Upper lobe of left lung (tissue), 6 donors: ENCODE results near the gene CDC14A. TPM values are rescaled to one million over a fixed set of nuclear protein-coding genes. Genes with fewer than 3 reads are reported as not detected.
A peak's percentile ranks its signal among the peaks of the same experiment; 100 is the strongest.

Experiments
- ATAC-seq, 2 donors: fragments of 200-7000 bp; cut with Tn5 transposase; one replicate each; pipeline ENCODE4 v1.9.1; 2022; ENCODE audit warnings: mild to moderate bottlenecking in 2 of 2, moderate library complexity in 2 of 2; ENCODE audit not compliant: low FRiP score in 2 of 2
- DNase-seq, 2 donors: peaks; one replicate each; pipeline ENCODE4 v3.0.0-alpha.2; 2019 to 2020
- H3K27ac ChIP-seq, 4 donors: fragments of 200-600 bp; sonication (generic); one replicate each; pipeline ENCODE4 v1.5.1; 2016 to 2019
- H3K27me3 ChIP-seq, 4 donors: fragments of 200-600 bp; sonication (generic); one replicate each; pipeline ENCODE4 v1.5.1; 2017 to 2019
- H3K36me3 ChIP-seq, 4 donors: fragments of 200-600 bp; sonication (generic); one replicate each; pipeline ENCODE4 v1.5.1; 2016 to 2019
- H3K4me1 ChIP-seq, 4 donors: fragments of 200-600 bp; sonication (generic); one replicate each; pipeline ENCODE4 v1.5.1; 2018 to 2019
- H3K4me3 ChIP-seq, 4 donors: fragments of 200-600 bp; sonication (generic); one replicate each; pipeline ENCODE4 v1.5.1; 2017 to 2019; ENCODE audit warnings: mild to moderate bottlenecking in 2 of 4, moderate library complexity in 1 of 4
- H3K9me3 ChIP-seq, 4 donors: fragments of 200-600 bp; sonication (generic); one replicate each; pipeline ENCODE4 v1.5.1; 2018 to 2019
- EP300 ChIP-seq, 4 donors: sonication (generic); formaldehyde crosslinking; IDR thresholded peaks; one replicate each; pipeline ENCODE4 v1.5.1; 2017; ENCODE audit warnings: antibody characterized with exemption in 4 of 4, control low read depth in 2 of 4
- POLR2A ChIP-seq, 4 donors: fragments of 450-650 bp; IDR thresholded peaks; one replicate each; pipeline ENCODE4 v1.5.1; 2016 to 2017; ENCODE audit warnings: antibody characterized with exemption in 4 of 4, mild to moderate bottlenecking in 2 of 4
- POLR2AphosphoS5 ChIP-seq, 2 donors: sonication (generic); formaldehyde crosslinking; IDR thresholded peaks; one replicate each; pipeline ENCODE4 v1.5.1; 2017; ENCODE audit warnings: antibody characterized with exemption in 2 of 2
- WGBS, 2 donors: methylation state at CpG; one replicate each; pipeline ENCODE4 v1.1.5; 2017 to 2018; 5-methylcytosine and 5-hydroxymethylcytosine counted together
- total RNA-seq, 6 donors: library from RNA; depleted of rRNA in 4 of 6; stranded (reverse); fragments of >200 nt in 4 of 6; gene quantifications; one replicate each; pipeline versions ENCODE4 v1.1.0 to v1.2.1, GENCODE V29; 2016 to 2021
- TF ChIP-seq, protein P1 (sequence below), 6 experiments: fragments of 450-650 bp in 4 of 6; fragments of 200-600 bp in 2 of 6; sonication (generic) in 2 of 6; IDR thresholded peaks; one replicate each; pipeline ENCODE4 v1.5.1; 2016 to 2019; ENCODE audit warnings: antibody characterized with exemption in 6 of 6
- donor health status: DM: no; HTN: no; CAD: no; lungs with moderate emphysema.
- donor health status: DM: no; HTN: yes; CAD: no; lungs with severe emphysema.

The CDC14A gene
- total RNA-seq, 6 donors from 2014 or later, result 9.6 to 56.6 (median 22.1) TPM

DNA sequence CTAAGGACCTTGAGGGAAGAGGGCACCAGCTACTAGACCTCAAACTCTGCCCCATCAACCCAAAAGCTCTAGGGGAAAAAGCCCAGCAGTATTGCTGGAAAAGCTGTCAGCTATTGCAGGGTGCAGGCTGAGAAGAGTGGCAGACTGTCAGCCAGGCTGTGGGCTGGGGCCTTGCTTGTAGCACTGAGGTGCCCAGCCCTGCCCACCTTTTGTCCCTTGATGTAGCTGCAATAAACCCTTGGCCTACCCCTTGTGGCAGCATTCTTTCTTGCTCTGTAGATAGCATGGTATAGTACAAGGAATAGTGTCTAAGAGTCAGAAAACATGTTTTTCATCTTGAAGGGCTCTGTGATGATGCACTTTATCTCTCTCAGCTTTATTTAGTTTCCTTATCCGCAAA is 39.4 kb downstream of the CDC14A start:
- Histone ChIP-seq H3K27ac (peak overlapping the region in 2 of 4 donors; percentile 35 to 36), H3K9me3 (no peaks in the 10 kb centered on the region), H3K36me3 (peaks cover 0 to 6% (median 3%) of the 10 kb centered on the region in 4 donors), H3K27me3 (no peaks in the 10 kb centered on the region), H3K4me3 (no peak overlapping the region), H3K4me1 (peaks cover 9 to 35% (median 26%) of the 10 kb centered on the region in 4 donors)
- 54 to 86% methylated on average over 1 of the region's 1 CpG for WGBS, 2 donors
- ATAC-seq (no peak), DNase-seq (no peak)
- no peak for TF ChIP-seq POLR2A (IDR thresholded peaks at IDR 0.05)
- no peak for TF ChIP-seq EP300 (IDR thresholded peaks at IDR 0.05)
- no peak for TF ChIP-seq POLR2AphosphoS5 (IDR thresholded peaks at IDR 0.05)
- TF ChIP-seq, protein P1, sequence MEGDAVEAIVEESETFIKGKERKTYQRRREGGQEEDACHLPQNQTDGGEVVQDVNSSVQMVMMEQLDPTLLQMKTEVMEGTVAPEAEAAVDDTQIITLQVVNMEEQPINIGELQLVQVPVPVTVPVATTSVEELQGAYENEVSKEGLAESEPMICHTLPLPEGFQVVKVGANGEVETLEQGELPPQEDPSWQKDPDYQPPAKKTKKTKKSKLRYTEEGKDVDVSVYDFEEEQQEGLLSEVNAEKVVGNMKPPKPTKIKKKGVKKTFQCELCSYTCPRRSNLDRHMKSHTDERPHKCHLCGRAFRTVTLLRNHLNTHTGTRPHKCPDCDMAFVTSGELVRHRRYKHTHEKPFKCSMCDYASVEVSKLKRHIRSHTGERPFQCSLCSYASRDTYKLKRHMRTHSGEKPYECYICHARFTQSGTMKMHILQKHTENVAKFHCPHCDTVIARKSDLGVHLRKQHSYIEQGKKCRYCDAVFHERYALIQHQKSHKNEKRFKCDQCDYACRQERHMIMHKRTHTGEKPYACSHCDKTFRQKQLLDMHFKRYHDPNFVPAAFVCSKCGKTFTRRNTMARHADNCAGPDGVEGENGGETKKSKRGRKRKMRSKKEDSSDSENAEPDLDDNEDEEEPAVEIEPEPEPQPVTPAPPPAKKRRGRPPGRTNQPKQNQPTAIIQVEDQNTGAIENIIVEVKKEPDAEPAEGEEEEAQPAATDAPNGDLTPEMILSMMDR (IDR thresholded peaks at IDR 0.05), result no peak

DNA sequence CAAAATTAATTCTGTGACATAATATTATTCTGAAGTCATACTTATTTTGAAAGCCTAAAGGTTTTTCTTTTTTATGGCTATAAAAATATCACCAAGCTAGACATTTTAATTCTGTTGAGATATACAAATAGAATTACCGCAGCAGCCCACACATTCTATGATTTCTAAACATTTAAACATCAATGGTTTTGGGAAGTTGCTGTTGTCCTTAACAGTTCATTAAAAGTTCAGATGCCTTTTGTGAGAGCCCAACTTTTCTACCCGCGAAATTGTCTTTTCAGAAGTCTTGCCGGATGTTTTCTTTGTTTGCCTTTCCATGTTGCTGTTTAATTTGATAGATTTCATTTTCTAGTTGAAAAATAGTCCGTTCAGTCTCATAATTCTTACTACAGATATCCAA is 40.5 kb downstream of the CDC14A start:
- WGBS, 2 donors, result 46 to 59% methylated on average over 5 of the region's 5 CpGs

DNA sequence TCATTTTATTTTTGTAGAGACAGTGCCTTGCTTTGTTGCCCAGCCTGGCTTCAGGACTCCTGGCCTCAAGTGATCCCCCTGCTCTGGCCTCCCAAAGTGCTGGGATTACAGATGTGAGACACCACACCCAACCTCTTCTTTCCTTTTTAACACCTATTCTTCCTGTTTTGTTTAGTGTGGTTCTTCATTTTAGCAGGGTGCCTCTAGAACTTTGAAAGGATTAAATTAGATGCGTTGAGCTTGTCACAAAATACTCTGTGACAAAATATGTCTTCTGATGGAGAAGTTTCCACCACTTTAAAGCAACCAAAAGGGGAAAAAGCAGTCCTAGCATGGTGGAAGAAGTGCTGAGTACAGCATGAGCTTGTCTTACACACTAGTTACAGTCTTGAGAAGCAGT is 42.0 kb downstream of the CDC14A start:
- DNase-seq (no peak), ATAC-seq (peak in 1 of 2 donors; percentile 52)
- Histone ChIP-seq H3K9me3 (no peaks in the 10 kb centered on the region), H3K36me3 (peaks cover 0 to 6% (median 3%) of the 10 kb centered on the region in 4 donors), H3K4me3 (no peak overlapping the region), H3K4me1 (peaks cover 4 to 19% (median 15%) of the 10 kb centered on the region in 4 donors), H3K27ac (peak overlapping the region in 1 of 4 donors; percentile 36), H3K27me3 (no peaks in the 10 kb centered on the region)
- TF ChIP-seq POLR2A (IDR thresholded peaks at IDR 0.05) (no peak), POLR2AphosphoS5 (IDR thresholded peaks at IDR 0.05) (no peak), EP300 (IDR thresholded peaks at IDR 0.05) (no peak)
- TF ChIP-seq, protein P1 (IDR thresholded peaks at IDR 0.05), result no peak
- WGBS, 2 donors, result 53 to 69% methylated on average over 1 of the region's 1 CpG

More for the DNA sequence above, 40.5 kb downstream of the CDC14A start:
- Histone ChIP-seq H3K9me3 (no peaks in the 10 kb centered on the region), H3K4me1 (peaks cover 6 to 24% (median 21%) of the 10 kb centered on the region in 4 donors), H3K4me3 (no peak overlapping the region), H3K27ac (peak overlapping the region in 2 of 4 donors; percentile 36 to 43), H3K36me3 (peaks cover 0 to 6% (median 3%) of the 10 kb centered on the region in 4 donors), H3K27me3 (no peaks in the 10 kb centered on the region)
- TF ChIP-seq EP300 (IDR thresholded peaks at IDR 0.05) (no peak), POLR2A (IDR thresholded peaks at IDR 0.05) (no peak), POLR2AphosphoS5 (IDR thresholded peaks at IDR 0.05) (no peak)
- TF ChIP-seq, protein P1 (IDR thresholded peaks at IDR 0.05), result no peak
- DNase-seq (no peak), ATAC-seq (no peak)

DNA sequence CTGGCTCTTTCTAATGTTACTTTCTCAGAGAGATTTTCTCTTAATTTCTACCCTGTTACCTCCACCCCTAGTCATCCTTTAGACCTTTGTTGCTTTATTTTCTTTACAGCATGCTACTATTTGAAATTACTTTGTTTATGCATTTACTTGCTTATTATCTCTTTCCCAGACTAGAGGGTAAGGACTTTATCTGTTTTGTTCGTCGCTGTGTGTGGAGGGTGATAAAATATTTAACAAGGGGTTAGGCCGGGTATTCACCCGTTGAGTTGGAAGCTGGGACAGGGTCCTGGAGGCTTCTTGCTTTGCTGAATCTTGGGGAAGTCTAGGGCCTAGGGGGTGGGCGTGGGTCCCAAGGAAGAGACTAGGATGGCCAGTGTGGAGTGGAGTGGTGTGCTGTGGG is 43.6 kb downstream of the CDC14A start:
- ATAC-seq, result no peak
- H3K4me3 ChIP-seq, result no peak overlapping the region

More for the DNA sequence above, 43.6 kb downstream of the CDC14A start:
- H3K27ac ChIP-seq, result no peak overlapping the region
- H3K36me3 ChIP-seq, result peaks cover 0 to 6% (median 1%) of the 10 kb centered on the region in 4 donors
- 86 to 97% methylated on average over 5 of the region's 5 CpGs for WGBS, 2 donors
- TF ChIP-seq EP300 (IDR thresholded peaks at IDR 0.05), result no peak
- TF ChIP-seq POLR2AphosphoS5 (IDR thresholded peaks at IDR 0.05), result no peak
- TF ChIP-seq, protein P1 (IDR thresholded peaks at IDR 0.05), result no peak
- no peak for TF ChIP-seq POLR2A (IDR thresholded peaks at IDR 0.05)
- peaks cover 17 to 32% (median 23%) of the 10 kb centered on the region in 4 donors for H3K4me1 ChIP-seq
- no peak for DNase-seq
- H3K27me3 ChIP-seq, result no peaks in the 10 kb centered on the region
- H3K9me3 ChIP-seq, result no peaks in the 10 kb centered on the region
